HCT116 (cell line): ENCODE measurements around the gene TCEA2.

ENCODE experiments used
- EZH2 ChIP-seq: fragments of 200-600 bp; sonication (generic); IDR thresholded peaks from 2 replicates; pipeline ENCODE4 v1.6.1; 2017; ENCODE audit warnings: antibody characterized with exemption, mixed run types
- JUND ChIP-seq: IDR thresholded peaks from 2 replicates; pipeline ENCODE4 v1.6.1; 2012
- POLR2AphosphoS5 ChIP-seq: IDR thresholded peaks from 2 replicates; pipeline ENCODE4 v1.6.1; 2011; ENCODE audit warnings: mild to moderate bottlenecking, low read depth, low read length, moderate library complexity
- RAD21 ChIP-seq: IDR thresholded peaks from 2 replicates; pipeline ENCODE4 v1.6.1; 2012; ENCODE audit warnings: low read depth, mild to moderate bottlenecking
- SIN3A ChIP-seq: IDR thresholded peaks from 2 replicates; pipeline ENCODE4 v1.6.1; 2012; ENCODE audit warnings: low read depth
- SP1 ChIP-seq: IDR thresholded peaks from 2 replicates; pipeline ENCODE4 v1.6.1; 2012; ENCODE audit warnings: low read depth
- YY1 ChIP-seq: IDR thresholded peaks from 2 replicates; pipeline ENCODE4 v1.6.1; 2011; ENCODE audit warnings: low read length, low read depth, moderate library complexity, mild to moderate bottlenecking; ENCODE audit not compliant: insufficient replicate concordance; ENCODE audit errors: extremely low read depth
- ZNF274 ChIP-seq: fragments of 200-500 bp; sonication (Bioruptor generic); IDR thresholded peaks from 2 replicates; pipeline ENCODE4 v1.6.1; 2014; ENCODE audit warnings: mild to moderate bottlenecking, low read depth, low read length, inconsistent platforms
- TF ChIP-seq, protein P1 (sequence below), 3 experiments: fragments of 200-600 bp in 1 of 3; sonication (generic) in 1 of 3; IDR thresholded peaks in 2 of 3; conservative IDR thresholded peaks in 1 of 3; 2 replicates each; pipeline ENCODE4 v1.5.1; 2012 to 2017; ENCODE audit warnings: low read depth in 2 of 3, low read length in 2 of 3, antibody characterized with exemption in 1 of 3, borderline replicate concordance in 1 of 3, control low read depth in 1 of 3, mild to moderate bottlenecking in 1 of 3, mixed read lengths in 1 of 3, mixed run types in 1 of 3, moderate library complexity in 1 of 3; ENCODE audit not compliant: insufficient read depth in 1 of 3

DNA sequence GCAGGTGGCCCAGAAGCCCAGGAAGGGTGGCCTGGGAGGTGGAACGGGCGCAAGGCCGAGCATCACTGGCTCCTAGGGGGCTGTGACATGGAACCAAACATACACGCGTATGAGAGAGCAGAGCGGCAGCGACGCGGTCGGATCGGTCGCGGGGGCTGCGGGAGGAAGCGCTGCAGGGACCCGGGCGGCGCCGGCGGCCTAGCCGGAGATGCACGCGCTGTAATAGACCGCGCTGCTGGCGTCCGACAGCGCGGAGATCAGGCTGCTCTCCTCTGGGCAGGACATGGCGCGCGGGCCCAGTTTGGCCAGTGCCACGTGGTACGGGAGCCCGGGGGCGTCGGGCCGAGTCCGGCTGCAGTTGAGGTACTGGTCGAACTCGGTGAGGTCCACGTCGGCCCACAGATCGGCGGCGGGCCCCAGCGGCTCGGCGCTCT lies 15.0 kb upstream of the TCEA2 start:
- TF ChIP-seq EZH2 (no peak), SP1 (no peak), SIN3A (no peak), POLR2AphosphoS5 (no peak), ZNF274 (no peak), YY1 (no peak), RAD21 (no peak), JUND (no peak)
- TF ChIP-seq, protein P1, sequence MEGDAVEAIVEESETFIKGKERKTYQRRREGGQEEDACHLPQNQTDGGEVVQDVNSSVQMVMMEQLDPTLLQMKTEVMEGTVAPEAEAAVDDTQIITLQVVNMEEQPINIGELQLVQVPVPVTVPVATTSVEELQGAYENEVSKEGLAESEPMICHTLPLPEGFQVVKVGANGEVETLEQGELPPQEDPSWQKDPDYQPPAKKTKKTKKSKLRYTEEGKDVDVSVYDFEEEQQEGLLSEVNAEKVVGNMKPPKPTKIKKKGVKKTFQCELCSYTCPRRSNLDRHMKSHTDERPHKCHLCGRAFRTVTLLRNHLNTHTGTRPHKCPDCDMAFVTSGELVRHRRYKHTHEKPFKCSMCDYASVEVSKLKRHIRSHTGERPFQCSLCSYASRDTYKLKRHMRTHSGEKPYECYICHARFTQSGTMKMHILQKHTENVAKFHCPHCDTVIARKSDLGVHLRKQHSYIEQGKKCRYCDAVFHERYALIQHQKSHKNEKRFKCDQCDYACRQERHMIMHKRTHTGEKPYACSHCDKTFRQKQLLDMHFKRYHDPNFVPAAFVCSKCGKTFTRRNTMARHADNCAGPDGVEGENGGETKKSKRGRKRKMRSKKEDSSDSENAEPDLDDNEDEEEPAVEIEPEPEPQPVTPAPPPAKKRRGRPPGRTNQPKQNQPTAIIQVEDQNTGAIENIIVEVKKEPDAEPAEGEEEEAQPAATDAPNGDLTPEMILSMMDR (IDR thresholded peaks at IDR 0.05 in 2 of 3, conservative IDR thresholded peaks at IDR 0.05 in 1 of 3; ENCODE audit: borderline replicate concordance in 1 of 3, insufficient read depth in 1 of 3, low read depth in 2 of 3, low read length in 2 of 3) = no peak
